H1 (cell line): ENCODE data around the gene FOSL2. TPM values are rescaled to one million over a fixed set of nuclear protein-coding genes. Genes with fewer than 3 reads are reported as not detected.

Experiments used
- CTCF ChIA-PET: fragments of 300-600 bp; sonication (Branson Sonifier 250); formaldehyde crosslinking; loops from one replicate; lab custom pipeline; 2021; ENCODE audit not compliant: partially characterized antibody; lab: Charles Lee
- POLR2A ChIA-PET: fragments of 300-600 bp; sonication (Branson Sonifier 250); formaldehyde crosslinking; loops from one replicate; lab custom pipeline; 2021; ENCODE audit warnings: inconsistent platforms; ENCODE audit not compliant: partially characterized antibody; lab: Charles Lee
- DNase-seq, 2 experiments: peaks; one replicate each; pipeline versions ENCODE4 v3.0.0 to v3.0.0-alpha.2; 2010 to 2022; ENCODE audit warnings: low spot score in 2 of 2, low read depth in 1 of 2, mixed read lengths in 1 of 2
- FAIRE-seq: peaks from 2 replicates; lab custom pipeline; 2011; peaks lifted over from hg19 to GRCh38; lab: Jason Lieb, UNC
- H2AFZ ChIP-seq: 2 replicates; pipeline ENCODE4 v1.8.1; 2012; ENCODE audit warnings: low read length, inconsistent platforms
- H2AK5ac ChIP-seq: 2 replicates; pipeline ENCODE4 v1.6.1; 2013; ENCODE audit warnings: low read depth, low read length
- H2BK120ac ChIP-seq: replicated peaks from 2 replicates; pipeline ENCODE3; 2013; ENCODE audit warnings: low read depth, low read length, inconsistent platforms
- H2BK12ac ChIP-seq: 2 replicates; pipeline ENCODE4 v1.6.1; 2013; ENCODE audit warnings: low read depth, low read length
- H2BK15ac ChIP-seq: 2 replicates; pipeline ENCODE4 v1.6.1; 2013; ENCODE audit warnings: low read length
- H2BK20ac ChIP-seq: 2 replicates; pipeline ENCODE4 v1.6.1; 2013; ENCODE audit warnings: low read length
- H2BK5ac ChIP-seq: 2 replicates; pipeline ENCODE4 v1.6.1; 2013; ENCODE audit warnings: low read depth, low read length
- H3K14ac ChIP-seq: 2 replicates; pipeline ENCODE4 v1.6.1; 2013; ENCODE audit warnings: inconsistent platforms; ENCODE audit not compliant: insufficient read length
- H3K18ac ChIP-seq: 2 replicates; pipeline ENCODE4 v1.6.1; 2013; ENCODE audit warnings: low read length; ENCODE audit errors: extremely low read depth
- H3K23ac ChIP-seq: 2 replicates; pipeline ENCODE4 v1.6.1; 2013; ENCODE audit warnings: inconsistent platforms; ENCODE audit not compliant: insufficient read length
- H3K23me2 ChIP-seq: 2 replicates; pipeline ENCODE4 v1.6.1; 2013; ENCODE audit warnings: low read depth, low read length
- H3K27ac ChIP-seq: 2 replicates; pipeline ENCODE4 v1.6.1; 2011; ENCODE audit warnings: low read depth, low read length, inconsistent platforms
- H3K27me3 ChIP-seq, 4 experiments: replicated peaks in 1 of 4; 1 replicate in 1 of 4; 2 replicates in 3 of 4; pipeline versions ENCODE4 v1.6.1 to v1.8.1; 2011 to 2013; ENCODE audit warnings: low read length in 3 of 4, mild to moderate bottlenecking in 3 of 4, inconsistent platforms in 2 of 4, mixed read lengths in 2 of 4, moderate library complexity in 1 of 4; ENCODE audit not compliant: control insufficient read depth in 3 of 4, insufficient read depth in 3 of 4; ENCODE audit errors: extremely low read depth in 1 of 4
- H3K36me3 ChIP-seq, 4 experiments: 2 replicates each; pipeline versions ENCODE4 v1.6.1 to v1.8.1; 2011 to 2013; ENCODE audit warnings: mild to moderate bottlenecking in 4 of 4, low read length in 3 of 4, moderate library complexity in 2 of 4, control low read depth in 1 of 4, inconsistent platforms in 1 of 4; ENCODE audit not compliant: insufficient read depth in 4 of 4, control insufficient read depth in 2 of 4
- H3K4ac ChIP-seq: replicated peaks from 2 replicates; pipeline ENCODE3; 2013; ENCODE audit warnings: low read length, low read depth, mixed read lengths, inconsistent platforms; ENCODE audit not compliant: insufficient read length
- H3K4me1 ChIP-seq, 4 experiments: replicated peaks in 1 of 4; 1 replicate in 1 of 4; 2 replicates in 3 of 4; pipeline versions ENCODE4 v1.6.1 to v1.8.1; 2011 to 2013; ENCODE audit warnings: low read length in 3 of 4, inconsistent platforms in 2 of 4, mixed read lengths in 1 of 4; ENCODE audit not compliant: insufficient read depth in 4 of 4, control insufficient read depth in 3 of 4
- H3K4me2 ChIP-seq, 2 experiments: 2 replicates each; pipeline versions ENCODE4 v1.6.1 to v1.8.1; 2011 to 2013; ENCODE audit warnings: low read depth in 2 of 2, low read length in 2 of 2, control low read depth in 1 of 2, inconsistent platforms in 1 of 2, mild to moderate bottlenecking in 1 of 2; ENCODE audit not compliant: insufficient read depth in 1 of 2
- H3K4me3 ChIP-seq, 4 experiments: fragments of 200-600, 300-600 bp in 1 of 4; sonication (generic), shearing (Covaris generic), sonication (Bioruptor Twin) in 1 of 4; 2 replicates each; pipeline versions ENCODE4 v1.5.1 to v1.8.1; 2011 to 2016; ENCODE audit warnings: low read length in 4 of 4, low read depth in 3 of 4, control low read depth in 2 of 4, inconsistent platforms in 2 of 4, mild to moderate bottlenecking in 2 of 4, mixed read lengths in 1 of 4, moderate library complexity in 1 of 4; ENCODE audit not compliant: insufficient read depth in 2 of 4; ENCODE audit errors: extremely low read depth in 1 of 4
- H3K56ac ChIP-seq: replicated peaks from 2 replicates; pipeline ENCODE3; 2013; ENCODE audit warnings: low read depth, mild to moderate bottlenecking, mixed read lengths, low read length, inconsistent platforms; ENCODE audit not compliant: insufficient read length
- H3K79me1 ChIP-seq: 2 replicates; pipeline ENCODE4 v1.6.1; 2013; ENCODE audit warnings: low read depth, low read length, control low read depth
- H3K79me2 ChIP-seq, 2 experiments: 2 replicates each; pipeline versions ENCODE4 v1.6.1 to v1.8.1; 2012 to 2013; ENCODE audit warnings: low read length in 2 of 2, mild to moderate bottlenecking in 2 of 2, inconsistent platforms in 1 of 2; ENCODE audit not compliant: insufficient read depth in 2 of 2, control insufficient read depth in 1 of 2
- H3K9ac ChIP-seq, 4 experiments: replicated peaks in 1 of 4; 1 replicate in 1 of 4; 2 replicates in 3 of 4; pipeline versions ENCODE4 v1.6.1 to v1.8.1; 2011 to 2013; ENCODE audit warnings: low read depth in 3 of 4, low read length in 3 of 4, control low read depth in 2 of 4, mild to moderate bottlenecking in 2 of 4, moderate library complexity in 2 of 4, inconsistent platforms in 1 of 4; ENCODE audit errors: extremely low read depth in 1 of 4
- H3K9me3 ChIP-seq, 2 experiments: 2 replicates each; pipeline versions ENCODE4 v1.6.1 to v1.8.1; 2012 to 2013; ENCODE audit warnings: mild to moderate bottlenecking in 2 of 2, moderate library complexity in 2 of 2, control low read depth in 1 of 2, inconsistent platforms in 1 of 2, low read depth in 1 of 2, low read length in 1 of 2, mixed read lengths in 1 of 2; ENCODE audit not compliant: insufficient read depth in 2 of 2
- H4K20me1 ChIP-seq, 2 experiments: replicated peaks in 1 of 2; 2 replicates each; pipeline versions ENCODE3 to v1.8.1; 2011 to 2013; ENCODE audit warnings: inconsistent platforms in 2 of 2, low read length in 2 of 2, mild to moderate bottlenecking in 1 of 2; ENCODE audit not compliant: insufficient read depth in 2 of 2, control insufficient read depth in 1 of 2
- H4K5ac ChIP-seq: 2 replicates; pipeline ENCODE4 v1.6.1; 2013; ENCODE audit warnings: low read length, low read depth, mixed read lengths, inconsistent platforms; ENCODE audit not compliant: insufficient read length
- H4K8ac ChIP-seq: 2 replicates; pipeline ENCODE4 v1.8.0; 2013; ENCODE audit warnings: mild to moderate bottlenecking, moderate library complexity, low read length, inconsistent platforms; ENCODE audit not compliant: insufficient read depth; ENCODE audit errors: extremely low read depth
- H4K91ac ChIP-seq: replicated peaks from 2 replicates; pipeline ENCODE3; 2013; ENCODE audit warnings: low read length, mixed read lengths, inconsistent platforms; ENCODE audit not compliant: insufficient read length
- FOSL1 ChIP-seq: IDR thresholded peaks from 2 replicates; pipeline ENCODE4 v1.6.1; 2011; ENCODE audit warnings: mild to moderate bottlenecking, low read depth, low read length, moderate library complexity; ENCODE audit not compliant: insufficient read depth
- KDM4A ChIP-seq: IDR thresholded peaks from one replicate; pipeline ENCODE4 v1.7.1; 2012; ENCODE audit warnings: low read depth, mild to moderate bottlenecking, moderate library complexity, low read length, inconsistent platforms; ENCODE audit not compliant: severe bottlenecking
- SP4 ChIP-seq: IDR thresholded peaks from 2 replicates; pipeline ENCODE4 v1.6.1; 2012; ENCODE audit warnings: low read length, inconsistent platforms
- SRF ChIP-seq: IDR thresholded peaks from 2 replicates; pipeline ENCODE4 v1.6.1; 2011; ENCODE audit warnings: mild to moderate bottlenecking, low read depth, low read length, moderate library complexity
- WGBS, 2 experiments: shearing (Covaris generic) in 1 of 2; methylation state at CpG; one replicate each; pipeline versions ENCODE4 v1.1.6 to v1.1.7; 2013 to 2015; ENCODE audit warnings: low lambda C conversion rate in 2 of 2, mixed read lengths in 2 of 2, inconsistent platforms in 1 of 2, low coverage in 1 of 2, missing lambda C conversion rate in 1 of 2; ENCODE audit not compliant: insufficient replicate concordance in 2 of 2, insufficient coverage in 1 of 2, insufficient read length in 1 of 2; ENCODE audit errors: extremely low coverage in 1 of 2, missing lambda C conversion rate in 1 of 2; 5-methylcytosine and 5-hydroxymethylcytosine counted together
- polyA plus RNA-seq, 7 experiments: library from polyadenylated mRNA; depleted of rRNA in 3 of 7; stranded (reverse) in 5 of 7; unstranded in 2 of 7; fragments of >200 nt in 5 of 7; fragments of 200-250 nt in 2 of 7; gene quantifications; 1 replicate in 5 of 7; 2 replicates in 1 of 7; 4 replicates in 1 of 7; pipeline versions ENCODE4 v1.2.1 to v1.2.3, GENCODE V29; 2011 to 2013; ENCODE audit warnings: missing spikeins in 2 of 7, mixed read lengths in 2 of 7
- total RNA-seq: library from RNA; stranded (reverse); fragmentation: NEBNext Ultra II Directional; extraction: Animal tissue kit (Norgen Biotek cat#: 25700); gene quantifications from 2 replicates; pipeline ENCODE4 v1.2.1, GENCODE V29; 2021
- TF ChIP-seq, protein P1 (sequence below): IDR thresholded peaks from 2 replicates; pipeline ENCODE4 v1.6.1; 2011; ENCODE audit warnings: low read depth, mild to moderate bottlenecking, low read length; ENCODE audit not compliant: insufficient read depth
- TF ChIP-seq, protein P2 (sequence below): IDR thresholded peaks from 2 replicates; pipeline ENCODE4 v1.6.1; 2012; ENCODE audit warnings: inconsistent platforms

Gene FOSL2
- total and polyA plus RNA-seq, 2 of the 8 experiments (the other 6 are each of a cell fraction or from before 2014, with no cell fraction given) = 1.5 to 4.5 TPM

DNA sequence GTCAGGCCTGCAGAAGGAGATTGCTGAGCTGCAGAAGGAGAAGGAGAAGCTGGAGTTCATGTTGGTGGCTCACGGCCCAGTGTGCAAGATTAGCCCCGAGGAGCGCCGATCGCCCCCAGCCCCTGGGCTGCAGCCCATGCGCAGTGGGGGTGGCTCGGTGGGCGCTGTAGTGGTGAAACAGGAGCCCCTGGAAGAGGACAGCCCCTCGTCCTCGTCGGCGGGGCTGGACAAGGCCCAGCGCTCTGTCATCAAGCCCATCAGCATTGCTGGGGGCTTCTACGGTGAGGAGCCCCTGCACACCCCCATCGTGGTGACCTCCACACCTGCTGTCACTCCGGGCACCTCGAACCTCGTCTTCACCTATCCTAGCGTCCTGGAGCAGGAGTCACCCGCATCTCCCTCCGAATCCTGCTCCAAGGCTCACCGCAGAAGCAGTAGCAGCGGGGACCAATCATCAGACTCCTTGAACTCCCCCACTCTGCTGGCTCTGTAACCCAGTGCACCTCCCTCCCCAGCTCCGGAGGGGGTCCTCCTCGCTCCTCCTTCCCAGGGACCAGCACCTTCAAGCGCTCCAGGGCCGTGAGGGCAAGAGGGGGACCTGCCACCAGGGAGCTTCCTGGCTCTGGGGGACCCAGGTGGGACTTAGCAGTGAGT lies 19.4 kb downstream of the FOSL2 start:
- no peak overlapping the region for H3K4me3 ChIP-seq
- H3K27ac ChIP-seq = no peak overlapping the region
- H3K4me1 ChIP-seq = peaks cover 0 to 12% (median 7%) of the 10 kb centered on the region in 4 experiments; a peak in 6 of 7 replicates
- no peaks in the 10 kb centered on the region for H3K79me1 ChIP-seq
- peaks cover 0 to 2% of the 10 kb centered on the region in 2 experiments for H4K20me1 ChIP-seq
- no peak for FAIRE-seq
- H2BK5ac ChIP-seq = no peak overlapping the region
- H2BK15ac ChIP-seq = no peak overlapping the region
- H3K9ac ChIP-seq = no peak overlapping the region
- H3K4ac ChIP-seq = no peak overlapping the region
- no peaks in the 10 kb centered on the region; a peak in 1 of 7 replicates for H3K27me3 ChIP-seq
- H3K23me2 ChIP-seq = no peaks in the 10 kb centered on the region
- H3K23ac ChIP-seq = no peak overlapping the region
- H2BK20ac ChIP-seq = no peak overlapping the region
- no peak overlapping the region for H4K5ac ChIP-seq
- no peak overlapping the region for H2AK5ac ChIP-seq
- H4K91ac ChIP-seq = no peak overlapping the region
- H3K79me2 ChIP-seq = no peaks in the 10 kb centered on the region
- no peak overlapping the region for H3K14ac ChIP-seq
- H3K56ac ChIP-seq = no peak overlapping the region
- no peak overlapping the region for H2BK120ac ChIP-seq
- no peak overlapping the region for H2BK12ac ChIP-seq
- no peaks in the 10 kb centered on the region for H3K9me3 ChIP-seq
- DNase-seq = no peak
- WGBS, 2 experiments = 91% methylated on average over 27 of the region's 27 CpGs; no CpG with 5 or more reads in 1 of the 2 experiments
- ChIA-PET CTCF (interaction anchor here (0.7 to 4.2 kb wide), 8 partner anchors 11 to 1401 kb away, joined by 3 to 28 read pairs (median 4); no protein-coding TSS in a partner anchor), POLR2A (interaction anchor here (0.9 kb wide), 1 partner anchor 11 kb away, joined by 4 read pairs; no protein-coding TSS in a partner anchor)
- no peak overlapping the region for H2AFZ ChIP-seq
- peaks cover 0 to 6% (median 0%) of the 10 kb centered on the region in 4 experiments; a peak in 1 of 8 replicates for H3K36me3 ChIP-seq
- H3K18ac ChIP-seq = no peak overlapping the region; the same call in 1 of the 2 replicates
- no peak overlapping the region for H3K4me2 ChIP-seq
- H4K8ac ChIP-seq = no peak overlapping the region
- TF ChIP-seq, protein P1, sequence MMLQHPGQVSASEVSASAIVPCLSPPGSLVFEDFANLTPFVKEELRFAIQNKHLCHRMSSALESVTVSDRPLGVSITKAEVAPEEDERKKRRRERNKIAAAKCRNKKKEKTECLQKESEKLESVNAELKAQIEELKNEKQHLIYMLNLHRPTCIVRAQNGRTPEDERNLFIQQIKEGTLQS = no peak
- TF ChIP-seq KDM4A = no peak
- TF ChIP-seq SP4 = no peak
- TF ChIP-seq SRF = no peak
- no peak for TF ChIP-seq FOSL1
- TF ChIP-seq, protein P2, sequence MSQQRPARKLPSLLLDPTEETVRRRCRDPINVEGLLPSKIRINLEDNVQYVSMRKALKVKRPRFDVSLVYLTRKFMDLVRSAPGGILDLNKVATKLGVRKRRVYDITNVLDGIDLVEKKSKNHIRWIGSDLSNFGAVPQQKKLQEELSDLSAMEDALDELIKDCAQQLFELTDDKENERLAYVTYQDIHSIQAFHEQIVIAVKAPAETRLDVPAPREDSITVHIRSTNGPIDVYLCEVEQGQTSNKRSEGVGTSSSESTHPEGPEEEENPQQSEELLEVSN = no peak
